ENCODE measurements around the gene TBC1D24. TPM values are rescaled to one million over a fixed set of nuclear protein-coding genes. Genes with fewer than 3 reads are reported as not detected.

TBC1D24 gene
- total and polyA plus RNA-seq, 2 donors (not counting 1 experiment from before 2014, with no cell fraction given): 7.1 to 9.4 TPM

GRCh38 chr16:2484898-2485508, 10.1 kb downstream of the TBC1D24 start:
- Mint-ChIP-seq H3K4me1 (peaks cover 19% of the 10 kb centered on the region), H3K9me3 (ENCODE audit: insufficient read depth) (no peaks in the 10 kb centered on the region), H3K27ac (no peak overlapping the region), H3K27me3 (no peaks in the 10 kb centered on the region), H3K4me3 (no peak overlapping the region)
- no peaks in the 10 kb centered on the region for H4K20me1 ChIP-seq (ENCODE audit: control insufficient read depth, insufficient read depth, low read length, poor library complexity, severe bottlenecking)
- H2AFZ ChIP-seq (ENCODE audit: insufficient read depth, low read depth, low read length, poor library complexity, severe bottlenecking): no peak overlapping the region
- intact Hi-C loops (cut with micrococcal nuclease): no loop called here
- DNase-seq: no peak
- ChIA-PET POLR2A (no interaction called here), CTCF (interaction anchor here (1.0 to 4.8 kb wide), 3 partner anchors 56 to 291 kb away, joined by 4 to 31 read pairs (median 28); partner anchors contain the start of gene CCNF)
- no peaks in the 10 kb centered on the region for H3K36me3 ChIP-seq (replicated peaks in 1 of 2; ENCODE audit: control extremely low read depth in 1 of 2, control insufficient read depth in 1 of 2, extremely low read depth in 1 of 2, insufficient read depth in 2 of 2, low read length in 1 of 2)
- H3K79me2 ChIP-seq (ENCODE audit: control insufficient read depth, insufficient read depth, low read length): peaks cover 68% of the 10 kb centered on the region
- H3K27me3 ChIP-seq (replicated peaks in 1 of 4; ENCODE audit: control extremely low read depth in 1 of 4, control insufficient read depth in 3 of 4, insufficient read depth in 4 of 4, low read length in 3 of 4): no peaks in the 10 kb centered on the region
- no peaks in the 10 kb centered on the region for H3K9me3 ChIP-seq (ENCODE audit: control extremely low read depth in 1 of 3, control insufficient read depth in 2 of 3, insufficient read depth in 1 of 3, low read length in 2 of 3)
- H3K4me1 ChIP-seq (ENCODE audit: control insufficient read depth in 2 of 2, insufficient read depth in 2 of 2, low read length in 2 of 2): peaks cover 24 to 26% of the 10 kb centered on the region in 2 donors
- TF ChIP-seq CTCF (IDR thresholded peaks at IDR 0.05) (no peak), EZH2 (IDR thresholded peaks at IDR 0.05; ENCODE audit: borderline replicate concordance, insufficient read depth, low read depth, low read length, poor library complexity, severe bottlenecking) (no peak)
- no peak overlapping the region for H3K27ac ChIP-seq (ENCODE audit: low read length in 2 of 2)
- no peak for ATAC-seq (ENCODE audit: low read depth)
- H3K9ac ChIP-seq (ENCODE audit: low read length): no peak overlapping the region
- H3K4me2 ChIP-seq (replicated peaks; ENCODE audit: low read depth, low read length, poor library complexity, severe bottlenecking): no peak overlapping the region
- H3K4me3 ChIP-seq (ENCODE audit: control extremely low read depth in 1 of 5, extremely low read depth in 1 of 5, insufficient read depth in 1 of 5, low read depth in 2 of 5, low read length in 4 of 5): no peak overlapping the region
- 87% methylated on average over 3 of the region's 13 CpGs for WGBS (ENCODE audit: insufficient coverage)

- no peak overlapping the region for H3K27ac ChIP-seq (ENCODE audit: low read length in 2 of 2)
- H3K36me3 ChIP-seq (replicated peaks in 1 of 2; ENCODE audit: control extremely low read depth in 1 of 2, control insufficient read depth in 1 of 2, extremely low read depth in 1 of 2, insufficient read depth in 2 of 2, low read length in 1 of 2): peaks cover 0 to 3% of the 10 kb centered on the region in 2 experiments
- H3K4me1 Mint-ChIP-seq: peaks cover 19% of the 10 kb centered on the region
- H3K27me3 Mint-ChIP-seq: no peaks in the 10 kb centered on the region
- peaks cover 24 to 26% of the 10 kb centered on the region in 2 donors for H3K4me1 ChIP-seq (ENCODE audit: control insufficient read depth in 2 of 2, insufficient read depth in 2 of 2, low read length in 2 of 2)
- peaks cover 68% of the 10 kb centered on the region for H3K79me2 ChIP-seq (ENCODE audit: control insufficient read depth, insufficient read depth, low read length)
- no peak overlapping the region for H3K4me3 ChIP-seq (ENCODE audit: control extremely low read depth in 1 of 5, extremely low read depth in 1 of 5, insufficient read depth in 1 of 5, low read depth in 2 of 5, low read length in 4 of 5)
- H2AFZ ChIP-seq (ENCODE audit: insufficient read depth, low read depth, low read length, poor library complexity, severe bottlenecking): no peak overlapping the region
- DNase-seq (no peak), ATAC-seq (ENCODE audit: low read depth) (no peak)
- POLR2A ChIA-PET: interaction anchor here (0.6 to 1.3 kb wide), 3 partner anchors 26 to 332 kb away, joined by 3 read pairs; partner anchors contain the start of gene TEDC2
- H3K9me3 ChIP-seq (ENCODE audit: control extremely low read depth in 1 of 3, control insufficient read depth in 2 of 3, insufficient read depth in 1 of 3, low read length in 2 of 3): no peaks in the 10 kb centered on the region
- no peak overlapping the region for H3K27ac Mint-ChIP-seq
- 85% methylated on average over 24 of the region's 33 CpGs for WGBS (ENCODE audit: insufficient coverage)
- CTCF ChIA-PET: interaction anchor here (0.8 to 4.8 kb wide), 9 partner anchors 9 to 291 kb away, joined by 3 to 31 read pairs (median 7); partner anchors contain the start of genes CCNF, ECI1, TBC1D24 and TEDC2
- TF ChIP-seq CTCF (IDR thresholded peaks at IDR 0.05) (no peak), EZH2 (IDR thresholded peaks at IDR 0.05; ENCODE audit: borderline replicate concordance, insufficient read depth, low read depth, low read length, poor library complexity, severe bottlenecking) (no peak)
- intact Hi-C loops (cut with micrococcal nuclease): no loop called here
- peak overlapping the region; percentile 75 for H3K4me2 ChIP-seq (replicated peaks; ENCODE audit: low read depth, low read length, poor library complexity, severe bottlenecking)
- no peak overlapping the region for H3K9ac ChIP-seq (ENCODE audit: low read length)
- H3K9me3 Mint-ChIP-seq (ENCODE audit: insufficient read depth): no peaks in the 10 kb centered on the region
- no peaks in the 10 kb centered on the region for H3K27me3 ChIP-seq (replicated peaks in 1 of 4; ENCODE audit: control extremely low read depth in 1 of 4, control insufficient read depth in 3 of 4, insufficient read depth in 4 of 4, low read length in 3 of 4)
- no peaks in the 10 kb centered on the region for H4K20me1 ChIP-seq (ENCODE audit: control insufficient read depth, insufficient read depth, low read length, poor library complexity, severe bottlenecking)
- H3K4me3 Mint-ChIP-seq: no peak overlapping the region
Measured at GRCh38 chr16:2485811-2486507, 11.0 kb downstream of the TBC1D24 start.

All from B cell (primary cell).